Stimulated activated CD4-positive, alpha-beta T cell treated with anti-CD3 and anti-CD28 coated beads, Interleukin-12 subunit alpha, Interleukin-12 subunit beta, amount 100 ng/mL, for 4 hours (primary cell): Measurements from ENCODE around the gene CCDC188.

ENCODE experiments used
- DNase-seq: peaks from one replicate; pipeline ENCODE4 v3.0.0-alpha.2; 2020

CCDC188 gene

GRCh38 chr22:20147237-20147988, 3.4 kb downstream of the CCDC188 start:
- no peak for DNase-seq

- no peak for DNase-seq
Measured at GRCh38 chr22:20146777-20147176, 4.1 kb downstream of the CCDC188 start.

GRCh38 chr22:20145832-20146223, 5.0 kb downstream of the CCDC188 start:
- no peak for DNase-seq

GRCh38 chr22:20145206-20145831, 5.5 kb downstream of the CCDC188 start:
- no peak for DNase-seq

GRCh38 chr22:20143883-20144665, 6.8 kb downstream of the CCDC188 start:
- DNase-seq, result no peak

- no peak for DNase-seq
Measured at GRCh38 chr22:20142711-20143621, 7.9 kb downstream of the CCDC188 start.

GRCh38 chr22:20141186-20142077, 9.4 kb downstream of the CCDC188 start:
- DNase-seq, result no peak

GRCh38 chr22:20140521-20140964, 10.3 kb downstream of the CCDC188 start:
- DNase-seq, result no peak

- no peak for DNase-seq
Measured at GRCh38 chr22:20140107-20140445, 10.8 kb downstream of the CCDC188 start.

GRCh38 chr22:20139391-20140106, 11.3 kb downstream of the CCDC188 start:
- no peak for DNase-seq

- DNase-seq, result no peak
Measured at GRCh38 chr22:20138868-20139267, 12.0 kb downstream of the CCDC188 start.

- no peak for DNase-seq
Measured at GRCh38 chr22:20138417-20138738, 12.5 kb downstream of the CCDC188 start.

GRCh38 chr22:20137671-20138416, 13.0 kb downstream of the CCDC188 start:
- no peak for DNase-seq

GRCh38 chr22:20137113-20137512, 13.7 kb downstream of the CCDC188 start:
- DNase-seq, result no peak

- no peak for DNase-seq
Measured at GRCh38 chr22:20136603-20136873, 14.3 kb downstream of the CCDC188 start.

GRCh38 chr22:20135806-20136602, 14.9 kb downstream of the CCDC188 start:
- no peak for DNase-seq

GRCh38 chr22:20135265-20135664, 15.6 kb downstream of the CCDC188 start:
- DNase-seq, result no peak

- no peak for DNase-seq
Measured at GRCh38 chr22:20133930-20134549, 16.8 kb downstream of the CCDC188 start.

GRCh38 chr22:20132686-20133246, 18.1 kb downstream of the CCDC188 start:
- no peak for DNase-seq
